Activated CD8-positive, alpha-beta T cell treated with anti-CD3 and anti-CD28 coated beads for 36 hours (primary cell): ENCODE results near the gene B4GALT3. TPM values are rescaled to one million over a fixed set of nuclear protein-coding genes. Genes with fewer than 3 reads are reported as not detected.

ENCODE experiments used
- ATAC-seq: fragments of 200-7000 bp; cut with Tn5 transposase; one replicate; pipeline ENCODE4 v1.10.0; 2021; ENCODE audit warnings: mild to moderate bottlenecking, moderate library complexity
- CTCF ChIA-PET: fragments of 350-600 bp; sonication (Branson Sonifier 250); formaldehyde crosslinking; loops from one replicate; lab custom pipeline; 2021; ENCODE audit warnings: antibody characterized with exemption; lab: Charles Lee
- POLR2A ChIA-PET: fragments of 350-600 bp; sonication (Branson Sonifier 250); formaldehyde crosslinking; loops from one replicate; lab custom pipeline; 2021; ENCODE audit warnings: antibody characterized with exemption; lab: Charles Lee
- DNase-seq: peaks from one replicate; pipeline ENCODE4 v3.0.0-alpha.2; 2020
- H3K27ac Mint-ChIP-seq: one replicate; pipeline ENCODE4 v1.8.0; 2021; ENCODE audit warnings: mild to moderate bottlenecking, mixed read lengths
- H3K27me3 Mint-ChIP-seq: one replicate; pipeline ENCODE4 v1.8.0; 2021; ENCODE audit warnings: mixed read lengths
- H3K36me3 Mint-ChIP-seq: one replicate; pipeline ENCODE4 v1.8.0; 2021; ENCODE audit warnings: low read depth, mixed read lengths
- H3K4me1 Mint-ChIP-seq: one replicate; pipeline ENCODE4 v1.8.0; 2021; ENCODE audit warnings: low read depth, mixed read lengths
- H3K4me3 Mint-ChIP-seq: one replicate; pipeline ENCODE4 v1.8.0; 2021; ENCODE audit warnings: mild to moderate bottlenecking, moderate library complexity, mixed read lengths
- H3K9me3 Mint-ChIP-seq: one replicate; pipeline ENCODE4 v1.8.0; 2021; ENCODE audit warnings: mixed read lengths
- CTCF ChIP-seq: fragments of 200-600 bp; IDR thresholded peaks from one replicate; pipeline ENCODE4 v1.8.0; 2022; ENCODE audit warnings: antibody characterized with exemption, mild to moderate bottlenecking
- intact Hi-C: fragments of 100-400 bp; cut with micrococcal nuclease; formaldehyde crosslinking; loops from one replicate; pipeline ENCODE4 v1.10.0; 2022
- total RNA-seq, 2 experiments: library from RNA; stranded (reverse); gene quantifications; one replicate each; pipeline ENCODE4 v1.2.3, GENCODE V29; 2021

Gene B4GALT3
- total RNA-seq, 2 experiments from 2014 or later = 39.9 to 40.8 TPM

GRCh38 chr1:161138431-161138830, 38.9 kb downstream of the B4GALT3 start:
- Mint-ChIP-seq H3K9me3 (no peaks in the 10 kb centered on the region), H3K4me1 (peaks cover 6% of the 10 kb centered on the region), H3K27ac (no peak overlapping the region), H3K27me3 (no peaks in the 10 kb centered on the region), H3K4me3 (no peak overlapping the region), H3K36me3 (peaks cover 5% of the 10 kb centered on the region)
- intact Hi-C loops = no loop called here
- TF ChIP-seq CTCF = no peak
- DNase-seq (no peak), ATAC-seq (no peak)
- POLR2A ChIA-PET = interaction anchor here (0.9 to 3.3 kb wide), 2 partner anchors 15 to 20 kb away, joined by 3 to 11 read pairs; partner anchors contain the start of genes NIT1, PFDN2 and UFC1
- CTCF ChIA-PET = interaction anchor here (0.7 to 3.1 kb wide), 17 partner anchors 10 to 244 kb away, joined by 3 to 16 read pairs (median 3); partner anchors contain the start of genes ITLN2, KLHDC9, NIT1 and PFDN2

GRCh38 chr1:161137881-161138280, 39.4 kb downstream of the B4GALT3 start:
- POLR2A ChIA-PET = interaction anchor here (1.6 to 3.3 kb wide), 2 partner anchors 16 to 20 kb away, joined by 7 to 11 read pairs; partner anchors contain the start of genes NIT1, PFDN2 and UFC1
- CTCF ChIA-PET = interaction anchor here (1.1 to 3.1 kb wide), 13 partner anchors 10 to 358 kb away, joined by 3 to 16 read pairs (median 4); partner anchors contain the start of genes ITLN2, KLHDC9, NIT1 and PFDN2

GRCh38 chr1:161133220-161133740, 44.0 kb downstream of the B4GALT3 start:
- intact Hi-C loops = no loop called here
- H3K27ac Mint-ChIP-seq = no peak overlapping the region
- H3K9me3 Mint-ChIP-seq = no peaks in the 10 kb centered on the region
- H3K36me3 Mint-ChIP-seq = peaks cover 24% of the 10 kb centered on the region
- DNase-seq (no peak), ATAC-seq (no peak)
- ChIA-PET POLR2A (interaction anchor here (0.6 to 3.6 kb wide), 14 partner anchors 8 to 332 kb away, joined by 3 to 23 read pairs (median 4); partner anchors contain the start of genes NDUFS2 and UFC1), CTCF (interaction anchor here (0.6 to 3.0 kb wide), 6 partner anchors 10 to 136 kb away, joined by 3 to 10 read pairs (median 4); partner anchors contain the start of genes KLHDC9 and PPOX)
- H3K27me3 Mint-ChIP-seq = no peaks in the 10 kb centered on the region
- no peak overlapping the region for H3K4me3 Mint-ChIP-seq
- H3K4me1 Mint-ChIP-seq = peaks cover 38% of the 10 kb centered on the region
- no peak for TF ChIP-seq CTCF

More at GRCh38 chr1:161137881-161138280, 39.4 kb downstream of the B4GALT3 start:
- Mint-ChIP-seq H3K4me3 (no peak overlapping the region), H3K9me3 (no peaks in the 10 kb centered on the region), H3K36me3 (peaks cover 5% of the 10 kb centered on the region), H3K4me1 (peaks cover 6% of the 10 kb centered on the region), H3K27ac (no peak overlapping the region), H3K27me3 (no peaks in the 10 kb centered on the region)
- ATAC-seq (no peak), DNase-seq (no peak)
- no peak for TF ChIP-seq CTCF
- intact Hi-C loops = no loop called here

GRCh38 chr1:161132410-161133219, 44.7 kb downstream of the B4GALT3 start, which contains the start of gene DEDD:
TSS of gene DEDD (minus strand) at chr1:161132667. CDS start at chr1:161124462, 8,205 bp downstream.
- peak; percentile 95 for DNase-seq
- Mint-ChIP-seq H3K27ac (no peak within 1 kb of the TSS), H3K4me3 (no peak within 1 kb of the TSS), H3K36me3 (peaks cover 31% of the 10 kb centered on the region), H3K9me3 (no peaks in the 10 kb centered on the region), H3K4me1 (peaks cover 41% of the 10 kb centered on the region), H3K27me3 (no peaks in the 10 kb centered on the region)
- CTCF ChIA-PET = interaction anchor here (0.6 to 3.0 kb wide), 6 partner anchors 11 to 135 kb away, joined by 3 to 10 read pairs (median 4); partner anchors contain the start of genes KLHDC9 and PPOX
- POLR2A ChIA-PET = interaction anchor here (0.6 to 3.6 kb wide), 15 partner anchors 9 to 331 kb away, joined by 3 to 23 read pairs (median 4); partner anchors contain the start of genes NDUFS2 and UFC1
- ATAC-seq = peak; percentile 95
- intact Hi-C loops = no loop called here
- TF ChIP-seq CTCF = no peak
